Spinal cord (tissue), 10 donors: ENCODE results near the gene TRPM2. TPM values are rescaled to one million over a fixed set of nuclear protein-coding genes. Genes with fewer than 3 reads are reported as not detected.

Experiments used
- DNase-seq, 6 donors: peaks; one replicate each; pipeline versions ENCODE4 v3.0.0 to v3.0.0-alpha.2; 2013 to 2015; ENCODE audit warnings: low spot score in 6 of 6, low read depth in 4 of 6
- H3K27ac ChIP-seq: one replicate; pipeline ENCODE4 v1.5.1; 2013; ENCODE audit warnings: low read depth, low read length, control low read depth
- H3K27me3 ChIP-seq: one replicate; pipeline ENCODE4 v1.6.1; 2013; ENCODE audit warnings: low read length; ENCODE audit not compliant: control insufficient read depth, insufficient read depth
- H3K36me3 ChIP-seq: one replicate; pipeline ENCODE4 v1.6.1; 2013; ENCODE audit warnings: low read length; ENCODE audit not compliant: control insufficient read depth, insufficient read depth
- H3K4me1 ChIP-seq: one replicate; pipeline ENCODE4 v1.6.1; 2013; ENCODE audit warnings: low read length; ENCODE audit not compliant: control insufficient read depth, insufficient read depth
- H3K4me3 ChIP-seq: one replicate; pipeline ENCODE4 v1.5.1; 2013; ENCODE audit warnings: low read depth, low read length, control low read depth
- H3K9me3 ChIP-seq: one replicate; pipeline ENCODE4 v1.6.1; 2013; ENCODE audit warnings: low read length; ENCODE audit not compliant: control insufficient read depth, insufficient read depth
- WGBS: methylation state at CpG from one replicate; pipeline ENCODE4 v1.1.5; 2013; ENCODE audit warnings: missing lambda C conversion rate; ENCODE audit not compliant: insufficient coverage; 5-methylcytosine and 5-hydroxymethylcytosine counted together
- polyA plus RNA-seq, 2 donors: library from polyadenylated mRNA; unstranded; fragments of 120-200 nt; gene quantifications; one replicate each; pipeline ENCODE4 v1.2.1, GENCODE V29; 2013; ENCODE audit not compliant: insufficient read length in 2 of 2
- total RNA-seq, 2 donors: library from RNA; depleted of rRNA in 1 of 2; stranded (reverse); fragments of 120-200 nt in 1 of 2; fragments of >200 nt in 1 of 2; gene quantifications; one replicate each; pipeline versions ENCODE4 v1.2.3 to v1.2.4, GENCODE V29; 2013 to 2014
- donor health status: healthy.

The TRPM2 gene
- total and polyA plus RNA-seq, 4 donors, result 4.0 to 21.4 (median 14.5) TPM

DNA sequence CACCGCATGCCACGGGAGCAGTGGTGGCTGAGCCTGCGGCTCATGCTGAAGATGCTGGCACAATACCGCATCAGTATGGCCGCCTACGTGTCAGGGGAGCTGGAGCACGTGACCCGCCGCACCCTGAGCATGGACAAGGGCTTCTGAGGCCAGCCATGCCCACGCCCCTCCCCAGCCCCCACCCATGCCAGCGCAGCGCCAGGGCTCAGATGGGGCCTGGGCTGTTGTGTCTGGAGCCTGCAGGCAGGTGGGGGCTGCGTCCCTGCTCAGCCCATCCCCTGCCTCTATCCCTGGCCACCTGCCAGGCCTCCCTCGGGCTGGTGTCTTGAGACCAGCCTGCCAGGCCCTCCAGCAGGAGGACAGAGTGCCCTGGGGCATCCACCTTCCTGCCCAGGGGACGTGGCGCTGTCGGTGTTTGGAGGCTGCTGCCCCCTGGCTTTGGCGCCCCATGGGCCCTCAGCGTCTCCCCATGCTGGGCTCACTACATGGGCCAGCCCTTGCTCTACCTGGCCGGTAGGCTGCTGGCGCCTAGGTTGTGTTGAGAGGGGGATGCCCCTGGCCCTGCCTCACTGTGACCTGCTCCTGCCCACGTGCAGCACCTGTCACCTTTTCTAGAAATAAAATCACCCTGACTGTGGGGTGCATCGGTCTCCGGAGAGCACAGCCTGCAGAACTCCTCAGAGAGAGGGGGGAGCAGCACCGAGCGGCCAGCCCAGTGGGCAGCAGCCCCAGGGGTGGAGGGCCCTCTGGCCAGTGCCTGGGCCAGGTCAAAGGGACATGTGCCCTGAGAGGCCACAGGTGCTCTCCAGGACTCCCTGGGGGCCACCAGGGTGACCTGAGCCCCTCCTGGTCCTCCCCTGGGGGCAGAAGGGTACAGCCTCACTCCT lies 26.5 kb upstream of the TRPM2 start:
- Histone ChIP-seq H3K27me3 (no peaks in the 10 kb centered on the region), H3K4me3 (no peak overlapping the region), H3K36me3 (peaks cover 98% of the 10 kb centered on the region), H3K4me1 (peaks cover 8% of the 10 kb centered on the region), H3K27ac (no peak overlapping the region), H3K9me3 (no peaks in the 10 kb centered on the region)
- WGBS, result 83% methylated on average over 22 of the region's 26 CpGs
- no peak for DNase-seq

DNA sequence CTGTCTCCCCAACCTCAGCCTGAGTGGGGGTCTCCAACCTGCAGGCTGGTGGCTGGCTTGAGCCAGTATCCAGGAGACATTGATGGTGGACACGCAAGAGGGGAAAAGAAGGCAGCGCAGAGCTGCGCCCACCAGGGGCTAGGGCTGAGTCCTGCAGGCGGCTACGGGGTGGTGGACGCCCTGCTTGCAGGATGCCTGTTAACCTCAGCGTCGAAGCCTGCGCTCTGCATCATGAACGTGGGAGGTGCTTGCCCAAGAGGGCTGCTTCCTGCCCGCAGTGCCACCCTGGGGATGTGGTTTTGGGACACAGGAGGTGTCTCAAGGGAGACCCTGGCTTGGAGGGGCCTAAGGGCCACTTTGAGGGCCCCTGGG lies 25.8 kb upstream of the TRPM2 start:
- Histone ChIP-seq H3K9me3 (no peaks in the 10 kb centered on the region), H3K4me1 (peaks cover 13% of the 10 kb centered on the region), H3K4me3 (no peak overlapping the region), H3K27ac (no peak overlapping the region), H3K36me3 (peaks cover 96% of the 10 kb centered on the region), H3K27me3 (no peaks in the 10 kb centered on the region)
- no peak for DNase-seq
- WGBS, result 95% methylated on average over 11 of the region's 11 CpGs

DNA sequence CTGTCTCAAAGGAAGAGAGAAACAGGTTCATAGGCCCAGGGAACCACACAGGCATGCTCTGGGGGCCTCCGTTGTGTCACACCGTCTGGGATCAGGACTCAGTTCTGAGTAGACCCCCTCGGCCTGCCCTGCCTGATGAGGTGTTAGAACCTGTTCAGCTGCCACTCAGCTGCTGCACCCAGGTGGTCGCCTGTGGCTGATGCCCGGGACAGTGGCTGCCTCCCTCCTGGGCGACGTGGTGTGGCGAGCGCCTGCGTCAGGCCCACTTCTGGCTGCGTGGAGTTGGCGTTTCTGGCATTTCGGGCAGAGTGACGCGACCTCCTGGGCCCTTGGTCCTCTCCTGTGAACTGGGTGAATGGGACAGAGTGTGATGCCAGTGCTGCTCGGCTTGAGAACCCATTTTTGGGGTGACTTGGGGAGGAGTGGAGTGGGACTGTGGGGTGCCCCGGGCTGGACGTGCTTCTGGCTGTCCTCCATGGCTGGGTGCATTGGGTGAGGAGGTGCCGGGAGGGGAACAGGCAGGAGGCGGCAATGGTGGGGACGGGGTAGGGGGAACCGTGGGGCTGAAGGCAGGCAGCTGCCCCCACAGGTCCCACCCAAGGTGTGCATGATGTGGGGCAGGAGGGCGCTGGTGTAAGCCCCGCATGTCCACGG lies 25.1 kb upstream of the TRPM2 start:
- Histone ChIP-seq H3K36me3 (peaks cover 96% of the 10 kb centered on the region), H3K4me3 (no peak overlapping the region), H3K4me1 (peaks cover 18% of the 10 kb centered on the region), H3K9me3 (no peaks in the 10 kb centered on the region), H3K27ac (no peak overlapping the region), H3K27me3 (no peaks in the 10 kb centered on the region)
- DNase-seq, result no peak
- 90% methylated on average over 24 of the region's 25 CpGs for WGBS

DNA sequence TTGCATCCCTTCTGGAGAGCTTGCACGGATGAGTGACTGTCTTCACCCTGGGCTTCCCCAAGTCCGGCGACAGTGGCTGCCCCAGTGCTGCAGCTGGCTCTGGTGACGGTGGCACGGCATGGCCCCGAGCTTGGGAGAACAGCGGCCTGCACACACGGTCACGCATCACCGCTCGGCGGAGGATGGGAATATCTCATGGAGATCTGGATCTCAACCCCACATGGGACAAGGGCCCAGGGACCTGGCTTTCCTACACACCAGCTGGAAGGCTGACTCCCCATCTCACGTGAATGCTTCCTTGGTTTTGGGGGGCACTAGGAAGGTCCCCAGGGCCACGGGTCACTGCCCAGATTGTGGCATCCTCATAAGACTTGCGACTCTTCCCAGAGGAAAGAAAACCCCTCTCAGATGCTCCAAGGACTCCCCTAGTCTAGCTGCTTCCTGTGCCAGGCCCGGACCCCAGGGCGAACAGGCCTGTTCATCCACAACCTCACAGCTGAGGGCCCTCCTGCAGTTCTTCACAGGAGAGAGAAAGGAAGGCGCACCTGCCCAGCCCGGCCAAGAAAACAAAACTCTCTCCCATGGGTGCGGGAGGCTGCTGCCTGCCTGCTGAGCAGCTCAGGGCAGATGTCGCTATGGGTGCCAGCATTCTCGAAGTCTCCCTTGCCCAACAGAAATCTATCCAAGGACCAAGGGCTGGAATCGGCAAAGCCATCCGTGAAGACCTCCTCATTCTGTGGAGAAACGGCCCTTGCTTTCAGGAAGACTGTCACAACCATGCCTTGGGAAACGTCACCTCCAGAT lies 24.1 kb upstream of the TRPM2 start:
- peaks cover 95% of the 10 kb centered on the region for H3K36me3 ChIP-seq
- no peak for DNase-seq

DNA sequence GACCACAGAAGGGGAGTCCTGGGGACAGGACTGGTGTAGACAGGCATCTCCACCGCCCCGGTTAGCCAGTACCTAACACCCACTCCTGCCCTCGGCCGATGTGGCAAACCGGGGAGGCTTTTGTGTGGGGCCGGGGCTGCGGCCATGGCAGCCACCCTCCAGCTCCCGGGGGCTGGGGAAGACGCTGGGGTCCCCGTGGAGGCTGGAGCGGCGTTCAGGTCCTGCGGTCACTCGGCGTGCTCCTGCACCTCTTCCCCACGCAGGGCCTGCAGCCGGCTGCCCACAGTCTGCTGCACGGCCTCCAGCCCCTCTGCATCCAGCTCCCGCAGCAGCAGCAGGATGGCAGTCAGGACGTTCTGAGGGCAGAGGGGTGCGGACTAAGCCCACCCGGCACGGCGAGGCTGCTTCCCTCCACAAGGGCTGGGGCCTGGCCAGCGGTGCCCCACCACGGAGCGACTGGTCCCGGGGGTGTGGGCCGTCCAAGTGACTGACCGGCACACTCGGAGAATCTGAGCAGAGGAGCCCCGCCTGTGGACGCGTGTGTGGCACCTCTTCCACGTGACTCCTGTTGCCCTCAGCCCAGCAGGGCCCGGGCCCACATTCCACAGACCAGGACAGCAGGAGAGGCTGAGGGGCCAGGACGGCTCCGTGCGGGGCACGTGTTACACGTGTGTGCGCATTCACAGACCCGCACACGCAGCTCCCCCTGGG lies 23.3 kb upstream of the TRPM2 start:
- DNase-seq, result no peak
- 88% methylated on average over 42 of the region's 44 CpGs for WGBS
- H3K4me3 ChIP-seq, result no peak overlapping the region
- no peaks in the 10 kb centered on the region for H3K9me3 ChIP-seq
- no peaks in the 10 kb centered on the region for H3K27me3 ChIP-seq
- peaks cover 24% of the 10 kb centered on the region for H3K4me1 ChIP-seq
- no peak overlapping the region for H3K27ac ChIP-seq
- H3K36me3 ChIP-seq, result peaks cover 94% of the 10 kb centered on the region

More for the DNA sequence above, 24.1 kb upstream of the TRPM2 start:
- Histone ChIP-seq H3K4me3 (no peak overlapping the region), H3K27me3 (no peaks in the 10 kb centered on the region), H3K27ac (no peak overlapping the region), H3K9me3 (no peaks in the 10 kb centered on the region), H3K4me1 (peaks cover 24% of the 10 kb centered on the region)
- 76% methylated on average over 24 of the region's 26 CpGs for WGBS

DNA sequence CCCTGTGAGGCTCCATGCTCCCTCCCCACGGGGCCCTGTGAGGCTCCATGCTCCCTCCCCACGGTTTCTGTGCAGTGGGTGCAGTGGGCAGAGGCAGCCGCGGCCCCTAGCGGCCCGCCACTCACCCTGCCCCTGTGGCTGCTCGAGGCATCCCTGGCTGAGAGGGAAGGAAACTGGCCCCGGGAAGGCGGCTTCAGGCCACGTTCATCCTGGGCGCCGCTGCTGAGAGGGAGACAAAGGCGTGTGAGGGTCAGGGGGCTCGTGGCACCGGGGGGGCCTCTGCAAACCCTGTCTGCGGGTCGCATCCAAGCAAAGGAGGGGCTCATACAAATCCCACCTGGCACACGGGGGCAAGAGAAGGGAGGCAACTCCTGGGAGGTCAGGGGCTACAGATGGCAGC lies 22.7 kb upstream of the TRPM2 start:
- no peak overlapping the region for H3K27ac ChIP-seq
- H3K4me3 ChIP-seq, result no peak overlapping the region
- H3K27me3 ChIP-seq, result no peaks in the 10 kb centered on the region
- no peak for DNase-seq
- H3K36me3 ChIP-seq, result peaks cover 94% of the 10 kb centered on the region
- no peaks in the 10 kb centered on the region for H3K9me3 ChIP-seq
- 79% methylated on average over 18 of the region's 18 CpGs for WGBS
- peaks cover 28% of the 10 kb centered on the region for H3K4me1 ChIP-seq

DNA sequence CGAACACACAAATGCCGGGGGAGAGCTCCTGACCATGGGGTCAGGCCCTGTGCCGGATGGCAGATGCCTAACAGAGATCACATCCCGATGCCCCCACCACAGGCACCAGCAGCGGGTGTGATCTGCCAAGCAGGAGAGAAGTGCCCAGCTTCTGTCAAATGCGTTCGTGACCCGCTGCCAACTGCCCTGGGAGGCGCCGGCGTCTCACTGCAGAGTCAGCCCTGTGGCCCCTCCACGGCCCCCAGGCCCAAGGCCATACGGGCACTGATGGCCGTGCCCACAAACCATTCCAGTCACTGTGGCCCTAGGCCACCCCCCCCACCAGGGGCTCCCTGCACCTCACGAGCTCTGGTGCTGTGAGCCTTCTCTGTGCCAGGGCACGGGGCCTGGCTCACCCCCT lies 22.2 kb upstream of the TRPM2 start:
- no peaks in the 10 kb centered on the region for H3K9me3 ChIP-seq
- 86% methylated on average over 16 of the region's 16 CpGs for WGBS
- no peak for DNase-seq
- H3K4me3 ChIP-seq, result no peak overlapping the region
- H3K27ac ChIP-seq, result no peak overlapping the region
- no peaks in the 10 kb centered on the region for H3K27me3 ChIP-seq
- peaks cover 30% of the 10 kb centered on the region for H3K4me1 ChIP-seq
- H3K36me3 ChIP-seq, result peaks cover 94% of the 10 kb centered on the region

DNA sequence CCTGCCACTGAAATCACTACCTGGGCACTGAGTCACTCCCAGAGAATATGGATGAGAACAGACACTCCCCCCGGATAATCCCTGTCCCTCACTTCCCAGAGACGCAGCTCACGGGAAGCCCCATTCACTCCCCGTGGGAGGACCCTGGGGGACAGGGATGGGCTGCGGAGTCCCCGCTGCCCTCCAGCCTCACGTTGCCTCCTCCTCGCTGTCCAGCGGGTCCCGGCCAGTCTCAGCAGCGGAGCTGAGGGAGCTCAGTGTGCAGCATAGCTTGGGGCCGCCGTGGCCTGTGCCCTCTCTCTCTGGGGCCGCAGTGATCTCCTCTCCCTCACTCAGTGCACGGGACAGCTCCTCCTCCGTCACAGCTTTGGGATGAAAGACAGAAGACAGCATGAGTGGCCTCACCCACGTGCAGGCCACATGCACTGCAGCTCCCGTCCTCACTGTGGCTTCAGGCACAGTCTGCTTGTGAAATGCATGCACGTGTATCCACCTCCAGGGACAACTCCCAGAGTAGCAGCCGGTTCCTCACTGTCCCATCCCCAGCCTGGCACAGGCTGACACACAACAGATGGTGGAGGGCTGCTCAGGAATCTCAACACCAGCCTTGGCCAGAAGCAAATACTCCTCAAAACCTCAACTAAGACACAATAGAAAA lies 21.6 kb upstream of the TRPM2 start:
- peak in 2 of 6 donors; percentile 62 to 70 for DNase-seq
- 78% methylated on average over 19 of the region's 20 CpGs for whole genome bisulfite sequencing
- Histone ChIP-seq H3K27me3 (no peaks in the 10 kb centered on the region), H3K4me3 (no peak overlapping the region), H3K9me3 (no peaks in the 10 kb centered on the region), H3K36me3 (peaks cover 92% of the 10 kb centered on the region), H3K4me1 (peaks cover 32% of the 10 kb centered on the region), H3K27ac (no peak overlapping the region)

DNA sequence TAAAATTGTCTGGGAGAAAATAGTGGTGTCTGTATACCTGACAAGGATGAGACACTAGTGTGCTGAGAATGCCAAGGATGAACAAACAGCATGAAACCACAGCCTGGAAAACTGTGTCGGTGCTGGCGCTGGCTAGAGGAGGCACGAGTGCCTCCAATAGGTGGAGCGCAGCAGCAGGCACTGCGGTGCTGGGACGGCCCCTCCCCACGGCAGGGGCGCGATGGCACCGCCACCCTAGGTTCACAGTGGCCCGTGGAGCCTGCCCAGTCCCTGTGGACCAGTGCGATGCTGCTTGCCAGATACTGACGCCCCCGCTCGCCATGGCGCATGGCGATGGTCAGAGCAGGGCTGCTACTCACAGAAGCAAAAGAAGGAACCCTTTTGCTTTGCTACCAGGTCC lies 21.0 kb upstream of the TRPM2 start:
- Histone ChIP-seq H3K27ac (no peak overlapping the region), H3K9me3 (no peaks in the 10 kb centered on the region), H3K4me1 (peaks cover 35% of the 10 kb centered on the region), H3K4me3 (no peak overlapping the region), H3K27me3 (no peaks in the 10 kb centered on the region), H3K36me3 (peaks cover 85% of the 10 kb centered on the region)
- no peak for DNase-seq
- 83% methylated on average over 17 of the region's 17 CpGs for WGBS
